ENCODE results near the gene NHERF2.
"Not testable (repeated sequence)": the region's sequence is repeated elsewhere in the genome, so short reads cannot be mapped to it uniquely, and the experiment has no call there.

Gene NHERF2

GRCh38 chr16:2028620-2029220, 2.0 kb downstream of the NHERF2 start:
- peak; percentile 40 to 51 for DNase-seq

GRCh38 chr16:2029350-2029749, 2.6 kb downstream of the NHERF2 start:
- DNase-seq = no peak

- no peak for DNase-seq
These were observed 3.3 kb downstream of the NHERF2 start for GRCh38 chr16:2030036-2030435.

- DNase-seq = no peak
These were observed 4.4 kb downstream of the NHERF2 start for GRCh38 chr16:2031081-2031577.

DNA sequence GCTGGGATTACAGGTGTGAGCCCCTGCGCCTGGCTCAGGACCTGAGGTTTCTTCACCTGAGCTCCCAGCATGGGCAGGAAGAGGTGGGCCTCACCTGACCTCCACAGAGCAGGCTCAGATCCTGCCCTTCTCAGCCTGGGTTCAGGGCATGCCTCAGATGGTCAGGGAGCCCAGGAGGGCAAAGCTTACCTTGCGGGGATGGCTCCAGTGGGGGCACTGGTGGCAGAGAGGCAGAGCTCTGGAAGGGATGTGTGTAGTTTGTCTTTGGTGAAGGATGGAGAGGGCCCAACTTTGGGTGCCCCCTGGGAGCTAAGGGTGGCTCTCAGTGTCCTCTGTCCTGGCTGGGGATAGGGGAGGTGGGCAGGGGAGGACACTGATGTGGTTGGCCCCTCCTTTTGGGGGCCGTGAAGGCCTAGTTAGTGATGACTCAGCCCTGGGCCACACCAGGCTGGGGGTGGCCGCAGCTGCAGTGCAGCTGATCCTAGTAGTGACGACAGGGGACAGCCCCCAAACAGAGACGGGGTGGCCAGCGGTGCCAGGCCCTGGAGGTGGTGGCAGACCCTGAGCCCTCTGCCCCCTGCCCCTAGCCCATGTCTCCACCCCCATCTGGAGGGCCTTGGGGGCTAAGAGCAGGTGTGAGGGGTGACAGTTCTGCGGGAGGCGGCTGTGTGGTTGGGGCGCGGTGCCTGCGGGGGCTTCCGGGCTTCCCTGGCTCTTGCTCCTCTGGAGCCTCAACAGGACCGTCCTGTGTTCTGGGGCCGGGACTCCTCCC, 5.8 kb downstream of the NHERF2 start:
- DNase-seq = no peak

GRCh38 chr16:2033057-2033908, 6.6 kb downstream of the NHERF2 start:
- DNase-seq = no peak

GRCh38 chr16:2033909-2034695, 7.4 kb downstream of the NHERF2 start:
- not testable (repeated sequence) for DNase-seq

DNA sequence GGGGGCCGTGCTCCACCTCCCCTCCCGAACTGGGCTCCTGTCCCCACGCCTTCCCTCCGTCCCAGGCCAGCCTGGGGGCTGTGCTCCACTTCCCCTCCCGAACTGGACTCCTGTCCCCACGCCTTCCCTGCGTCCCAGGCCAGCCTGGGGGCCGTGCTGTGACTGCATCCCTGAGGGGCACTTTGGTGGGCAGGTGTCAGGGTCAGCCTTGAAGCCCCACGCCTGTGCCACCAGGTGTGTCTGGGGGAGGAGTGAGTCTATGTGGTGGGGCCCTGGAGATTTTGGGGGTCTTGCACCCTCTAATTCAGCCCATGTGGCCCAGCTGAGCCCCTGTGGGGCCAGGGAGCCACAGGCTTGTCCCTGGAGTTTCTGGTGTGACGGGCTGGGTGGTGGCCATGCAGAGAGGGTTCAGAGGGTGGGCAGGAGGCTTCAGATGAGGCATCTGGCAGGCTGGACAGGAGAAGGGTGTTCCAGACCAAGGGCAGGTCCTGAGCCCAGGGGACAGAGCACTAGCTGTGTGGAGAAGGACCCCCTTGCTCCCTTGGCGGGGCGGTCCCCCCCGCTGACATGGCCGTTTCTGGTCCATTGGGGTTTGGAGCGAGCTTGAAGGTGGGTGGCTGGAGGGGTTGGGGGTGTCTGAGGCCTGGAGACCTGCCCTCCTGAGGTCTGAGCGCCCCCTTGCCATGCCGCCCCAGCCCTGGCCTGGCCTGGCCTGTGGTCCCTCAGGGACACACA, 8.2 kb downstream of the NHERF2 start:
- DNase-seq = no peak

GRCh38 chr16:2035431-2036199, 8.9 kb downstream of the NHERF2 start:
- DNase-seq = peak; percentile 30 to 43

DNA sequence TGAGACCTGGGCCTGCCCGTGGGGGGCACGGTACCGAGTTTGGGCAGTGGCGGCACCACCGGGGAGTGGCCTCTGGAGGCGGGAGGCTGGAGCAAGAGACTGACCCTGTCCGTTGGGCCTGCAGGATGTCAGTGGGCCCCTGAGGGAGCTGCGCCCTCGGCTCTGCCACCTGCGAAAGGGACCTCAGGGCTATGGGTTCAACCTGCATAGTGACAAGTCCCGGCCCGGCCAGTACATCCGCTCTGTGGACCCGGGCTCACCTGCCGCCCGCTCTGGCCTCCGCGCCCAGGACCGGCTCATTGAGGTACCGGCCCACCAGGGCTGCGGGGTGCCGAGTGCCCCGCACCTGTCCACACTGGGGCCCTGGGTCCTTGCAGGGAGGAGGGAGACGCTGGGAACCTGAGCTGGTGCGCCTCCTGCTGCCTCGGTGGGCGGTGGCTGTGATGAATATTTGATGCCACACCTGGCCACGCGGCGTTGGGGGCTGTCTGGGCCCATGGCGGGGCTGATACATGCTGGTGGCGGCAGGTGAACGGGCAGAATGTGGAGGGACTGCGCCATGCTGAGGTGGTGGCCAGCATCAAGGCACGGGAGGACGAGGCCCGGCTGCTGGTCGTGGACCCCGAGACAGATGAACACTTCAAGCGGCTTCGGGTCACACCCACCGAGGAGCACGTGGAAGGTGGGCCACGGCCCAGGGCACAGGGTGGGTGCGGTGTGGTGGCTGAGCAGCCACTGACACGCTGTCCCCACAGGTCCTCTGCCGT, 9.7 kb downstream of the NHERF2 start:
- no peak for DNase-seq

GRCh38 chr16:2037115-2037514, 10.4 kb downstream of the NHERF2 start:
- no peak for DNase-seq

DNA sequence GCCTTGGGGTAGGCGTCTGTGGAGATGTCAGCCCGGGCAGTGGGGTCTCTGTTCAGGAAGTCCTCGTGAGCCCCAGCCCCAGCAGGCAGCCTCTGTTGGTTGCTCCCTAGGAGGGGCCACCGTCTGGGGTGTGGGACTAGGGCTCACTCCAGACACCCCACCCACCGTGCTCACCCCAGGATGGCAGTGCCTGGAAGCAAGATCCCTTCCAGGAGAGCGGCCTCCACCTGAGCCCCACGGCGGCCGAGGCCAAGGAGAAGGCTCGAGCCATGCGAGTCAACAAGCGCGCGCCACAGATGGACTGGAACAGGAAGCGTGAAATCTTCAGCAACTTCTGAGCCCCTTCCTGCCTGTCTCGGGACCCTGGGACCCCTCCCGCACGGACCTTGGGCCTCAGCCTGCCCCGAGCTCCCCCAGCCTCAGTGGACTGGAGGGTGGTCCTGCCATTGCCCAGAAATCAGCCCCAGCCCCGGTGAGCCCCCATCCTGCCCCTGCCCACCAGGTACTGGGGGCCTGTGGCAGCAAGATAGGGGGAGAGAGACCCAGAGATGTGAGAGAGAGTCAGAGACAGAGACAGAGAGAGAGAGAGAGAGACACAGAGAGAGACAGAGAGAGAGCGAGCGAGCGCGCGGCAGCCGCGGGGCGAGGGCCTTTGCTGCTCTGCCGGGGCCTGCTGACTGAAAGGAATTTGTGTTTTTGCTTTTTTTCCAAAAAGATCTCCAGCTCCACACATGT, 11.1 kb downstream of the NHERF2 start:
- DNase-seq = no peak

DNA sequence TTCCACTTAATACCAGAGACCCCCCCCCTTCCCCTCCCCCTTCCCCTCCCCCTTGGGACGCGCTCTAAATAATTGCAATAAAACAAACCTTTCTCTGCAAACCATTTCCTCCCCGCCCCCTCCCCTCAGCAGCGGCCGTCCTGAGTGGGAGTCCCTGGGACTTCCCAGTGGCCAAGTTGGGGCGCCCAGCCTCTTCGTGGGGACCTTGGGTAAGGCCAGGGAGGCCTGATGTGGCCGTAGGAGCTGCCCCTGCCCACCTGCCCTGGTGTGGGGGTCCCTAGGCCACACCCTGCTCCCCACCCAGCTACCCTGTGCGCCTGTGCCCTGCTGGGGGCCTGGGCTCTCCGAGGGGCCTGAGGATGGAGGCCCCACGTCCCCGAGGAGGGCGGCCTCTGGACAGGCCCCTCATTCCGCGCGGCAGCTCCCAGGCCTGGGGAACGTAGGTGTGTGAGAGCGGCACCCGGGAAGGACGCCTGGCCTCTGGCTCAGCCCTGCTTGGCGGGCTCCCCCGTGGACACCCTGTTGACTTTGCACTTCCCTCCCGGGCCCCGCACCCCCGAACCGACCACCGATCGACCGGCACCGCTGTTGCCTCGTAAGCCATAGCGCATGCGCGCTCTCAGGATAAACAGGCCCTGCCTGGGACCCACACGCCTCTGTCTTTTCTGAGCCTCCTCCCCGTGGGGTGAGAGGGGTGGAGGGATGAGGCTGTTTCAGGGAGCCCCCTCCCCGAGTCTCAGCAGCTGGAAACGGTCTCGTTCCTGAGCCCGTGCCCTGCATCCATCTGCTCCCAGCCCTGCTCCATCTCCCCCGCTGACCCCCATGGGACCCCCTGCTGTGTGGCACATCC, 11.9 kb downstream of the NHERF2 start:
- DNase-seq = no peak

- peak; percentile 53 to 72 for DNase-seq
These were observed 12.8 kb downstream of the NHERF2 start for GRCh38 chr16:2039274-2040031.

GRCh38 chr16:2040041-2040786, 13.5 kb downstream of the NHERF2 start:
- no peak for DNase-seq

GRCh38 chr16:2040787-2041522, 14.3 kb downstream of the NHERF2 start:
- no peak for DNase-seq

All from NCI-H187 (cell line).